A673 (cell line): ENCODE results near the gene UPK2.

Source experiments
- CTCF ChIP-seq: fragments of 300-800, 200-600 bp; sonication (generic); conservative IDR thresholded peaks from 2 replicates; pipeline ENCODE4 v1.5.1; 2017; ENCODE audit warnings: low read depth, mild to moderate bottlenecking, antibody characterized with exemption, low read length, moderate library complexity, mixed read lengths
- EZH2 ChIP-seq: fragments of 200-600 bp; sonication (generic); IDR thresholded peaks from 2 replicates; pipeline ENCODE4 v1.6.1; 2017; ENCODE audit warnings: borderline replicate concordance, low read depth, mild to moderate bottlenecking, mixed read lengths, antibody characterized with exemption, low read length; ENCODE audit not compliant: poor library complexity, severe bottlenecking

DNA sequence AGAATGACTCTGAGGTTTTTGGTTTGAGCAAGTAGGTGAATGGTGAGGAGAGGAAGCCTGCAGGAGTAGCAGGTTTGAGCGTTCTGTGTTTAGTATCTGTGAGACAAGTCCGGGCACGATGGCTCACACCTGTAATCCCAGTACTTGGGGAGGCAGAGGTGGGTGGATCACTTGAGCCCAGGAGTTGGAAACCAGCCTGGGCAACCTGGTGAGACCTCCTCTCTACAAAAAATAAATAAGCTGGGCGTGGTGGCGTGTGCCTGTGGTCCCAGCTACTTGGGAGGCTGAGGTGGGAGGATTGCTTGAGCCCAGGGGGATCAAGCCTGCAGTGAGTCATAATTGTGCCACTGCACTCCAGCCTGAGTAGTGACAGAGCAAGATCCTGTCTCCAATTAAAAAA is 32.2 kb downstream of the UPK2 start:
- TF ChIP-seq CTCF (no peak), EZH2 (no peak)
